Fibroblast of the conjunctiva (primary cell): ENCODE results near the gene APOL1.
"Not testable (repeated sequence)": the region's sequence is repeated elsewhere in the genome, so short reads cannot be mapped to it uniquely, and the experiment has no call there.

Experiments
- DNase-seq: peaks from one replicate; pipeline ENCODE4 v3.0.0-alpha.2; 2010; ENCODE audit warnings: low read depth

The APOL1 gene

GRCh38 chr22:36267058-36267457 lies 14.1 kb downstream of the APOL1 start:
- no peak for DNase-seq

- DNase-seq = no peak
Measured at GRCh38 chr22:36267896-36268485, 15.1 kb downstream of the APOL1 start.

GRCh38 chr22:36271231-36271630 lies 18.3 kb downstream of the APOL1 start:
- not testable (repeated sequence) for DNase-seq

- not testable (repeated sequence) for DNase-seq
Measured at GRCh38 chr22:36271951-36272350, 19.0 kb downstream of the APOL1 start.

- DNase-seq = no peak
Measured at GRCh38 chr22:36274531-36274930, 21.6 kb downstream of the APOL1 start.

- peak; percentile 43 for DNase-seq
Measured at GRCh38 chr22:36277482-36278291, 24.8 kb downstream of the APOL1 start.

- DNase-seq = no peak
Measured at GRCh38 chr22:36279219-36279666, 26.3 kb downstream of the APOL1 start.

- no peak for DNase-seq
Measured at GRCh38 chr22:36280379-36280778, 27.4 kb downstream of the APOL1 start.

GRCh38 chr22:36281781-36282327 lies 28.9 kb downstream of the APOL1 start:
- DNase-seq = no peak

- DNase-seq = no peak
Measured at GRCh38 chr22:36282328-36282831, 29.4 kb downstream of the APOL1 start.

- no peak for DNase-seq
Measured at GRCh38 chr22:36284171-36284571, 31.2 kb downstream of the APOL1 start.

GRCh38 chr22:36285017-36285416 lies 32.1 kb downstream of the APOL1 start:
- DNase-seq = no peak

- no peak for DNase-seq
Measured at GRCh38 chr22:36285545-36285944, 32.6 kb downstream of the APOL1 start.

GRCh38 chr22:36286096-36286957 lies 33.4 kb downstream of the APOL1 start:
- peak; percentile 68 for DNase-seq

GRCh38 chr22:36287881-36288515 lies 35.1 kb downstream of the APOL1 start:
- DNase-seq = no peak

- no peak for DNase-seq
Measured at GRCh38 chr22:36288571-36289405, 35.9 kb downstream of the APOL1 start.

GRCh38 chr22:36289406-36289870 lies 36.5 kb downstream of the APOL1 start:
- DNase-seq = no peak

GRCh38 chr22:36289948-36290371 lies 37.0 kb downstream of the APOL1 start:
- DNase-seq = not testable (repeated sequence)

GRCh38 chr22:36290391-36291075 lies 37.6 kb downstream of the APOL1 start:
- not testable (repeated sequence) for DNase-seq
